BLaER1 (cell line): Measurements from ENCODE around the gene PLA2G4B.

Experiments
- H3K27ac ChIP-seq: shearing (Covaris generic); formaldehyde crosslinking; 2 replicates; pipeline ENCODE4 v1.8.1; 2022
- H3K27me3 ChIP-seq: shearing (Covaris generic); formaldehyde crosslinking; 2 replicates; pipeline ENCODE4 v1.8.1; 2022
- H3K36me3 ChIP-seq: shearing (Covaris generic); formaldehyde crosslinking; 2 replicates; pipeline ENCODE4 v1.8.1; 2022
- H3K4me1 ChIP-seq: shearing (Covaris generic); formaldehyde crosslinking; 2 replicates; pipeline ENCODE4 v1.8.1; 2022
- H3K4me2 ChIP-seq: shearing (Covaris generic); formaldehyde crosslinking; 2 replicates; pipeline ENCODE4 v1.8.1; 2022
- H3K4me3 ChIP-seq: shearing (Covaris generic); formaldehyde crosslinking; 2 replicates; pipeline ENCODE4 v1.8.1; 2022
- H3K9ac ChIP-seq: shearing (Covaris generic); formaldehyde crosslinking; 2 replicates; pipeline ENCODE4 v1.8.1; 2022
- H3K9me3 ChIP-seq: shearing (Covaris generic); formaldehyde crosslinking; 2 replicates; pipeline ENCODE4 v1.8.1; 2022
- H4K20me1 ChIP-seq: shearing (Covaris generic); formaldehyde crosslinking; 2 replicates; pipeline ENCODE4 v1.8.1; 2022
- Cebpa-rat ChIP-seq: shearing (Covaris generic); IDR thresholded peaks from 2 replicates; pipeline ENCODE4 v1.8.1; 2022

The PLA2G4B gene

GRCh38 chr15:41896566-41896965, 57.9 kb downstream of the PLA2G4B start:
- Histone ChIP-seq H3K27me3 (no peaks in the 10 kb centered on the region), H3K4me3 (no peak overlapping the region), H3K4me1 (peaks cover 96% of the 10 kb centered on the region), H4K20me1 (no peaks in the 10 kb centered on the region), H3K9ac (no peak overlapping the region), H3K9me3 (no peaks in the 10 kb centered on the region), H3K36me3 (no peaks in the 10 kb centered on the region), H3K27ac (peak overlapping the region; percentile 37), H3K4me2 (peak overlapping the region; percentile 59)
- no peak for TF ChIP-seq Cebpa-rat

GRCh38 chr15:41897363-41897799, 58.7 kb downstream of the PLA2G4B start:
- TF ChIP-seq Cebpa-rat: no peak
- Histone ChIP-seq H3K36me3 (no peaks in the 10 kb centered on the region), H3K9me3 (no peaks in the 10 kb centered on the region), H3K4me3 (no peak overlapping the region), H3K4me2 (peak overlapping the region; percentile 59), H4K20me1 (no peaks in the 10 kb centered on the region), H3K4me1 (peaks cover 96% of the 10 kb centered on the region), H3K27me3 (no peaks in the 10 kb centered on the region), H3K9ac (0 out of 2 replicates have a peak overlapping the region, but pooled peaks have one; percentile 51), H3K27ac (peak overlapping the region; percentile 37)
